HepG2 (cell line): Measurements from ENCODE around the gene PLB1. TPM values are rescaled to one million over a fixed set of nuclear protein-coding genes. Genes with fewer than 3 reads are reported as not detected.
A peak's percentile ranks its signal among the peaks of the same experiment; 100 is the strongest.

Source experiments
- BCL3 ChIP-seq: sonication (generic); formaldehyde crosslinking; IDR thresholded peaks from 2 replicates; pipeline ENCODE4 v1.5.1; 2020; ENCODE audit warnings: mild to moderate bottlenecking, missing genetic modification reagents, moderate library complexity
- FOXA1 ChIP-seq, 2 experiments: fragments of 450-650 bp in 1 of 2; sonication (generic) in 1 of 2; formaldehyde crosslinking in 1 of 2; IDR thresholded peaks; 2 replicates each; pipeline versions ENCODE4 v1.4.0 to v1.6.1; 2016 to 2020; ENCODE audit warnings: missing genetic modification reagents in 1 of 2
- FOXK1 ChIP-seq: sonication (generic); formaldehyde crosslinking; IDR thresholded peaks from 2 replicates; pipeline ENCODE4 v1.4.0; 2020; ENCODE audit warnings: low read depth, missing genetic modification reagents, borderline replicate concordance
- MAF1 ChIP-seq: sonication (generic); formaldehyde crosslinking; IDR thresholded peaks from 2 replicates; pipeline ENCODE4 v1.5.0; 2020; ENCODE audit warnings: missing genetic modification reagents, borderline replicate concordance
- MEF2D ChIP-seq: sonication (generic); formaldehyde crosslinking; IDR thresholded peaks from 2 replicates; pipeline ENCODE4 v1.5.1; 2020; ENCODE audit warnings: mild to moderate bottlenecking, missing genetic modification reagents
- PAXIP1 ChIP-seq: sonication (generic); formaldehyde crosslinking; conservative IDR thresholded peaks from 2 replicates; pipeline ENCODE4 v1.4.0; 2020; ENCODE audit warnings: mild to moderate bottlenecking, missing genetic modification reagents, moderate library complexity
- POGZ ChIP-seq: sonication (generic); formaldehyde crosslinking; IDR thresholded peaks from 2 replicates; pipeline ENCODE4 v1.4.0; 2020; ENCODE audit warnings: mild to moderate bottlenecking, missing genetic modification reagents
- RXRB ChIP-seq: IDR thresholded peaks from 2 replicates; pipeline ENCODE4 v1.6.1; 2016; ENCODE audit warnings: borderline replicate concordance, missing genetic modification reagents, missing compliant biosample characterization
- SALL1 ChIP-seq: sonication (generic); formaldehyde crosslinking; IDR thresholded peaks from 2 replicates; pipeline ENCODE4 v1.8.0; 2022; ENCODE audit warnings: mild to moderate bottlenecking, missing genetic modification reagents
- SKIL ChIP-seq: sonication (generic); formaldehyde crosslinking; IDR thresholded peaks from 2 replicates; pipeline ENCODE4 v1.8.0; 2022; ENCODE audit warnings: missing genetic modification reagents, mild to moderate bottlenecking, moderate library complexity, borderline replicate concordance
- ZBTB2 ChIP-seq: sonication (generic); formaldehyde crosslinking; IDR thresholded peaks from 2 replicates; pipeline ENCODE4 v1.8.0; 2022; ENCODE audit warnings: low read depth, missing genetic modification reagents
- ZKSCAN8 ChIP-seq: IDR thresholded peaks from 2 replicates; pipeline ENCODE4 v1.6.1; 2016; ENCODE audit warnings: borderline replicate concordance, missing genetic modification reagents, missing compliant biosample characterization
- ZNF44 ChIP-seq: sonication (generic); formaldehyde crosslinking; IDR thresholded peaks from 2 replicates; pipeline ENCODE4 v1.5.1; 2020; ENCODE audit warnings: mild to moderate bottlenecking, missing genetic modification reagents
- ZNF770 ChIP-seq: sonication (generic); formaldehyde crosslinking; IDR thresholded peaks from 2 replicates; pipeline ENCODE4 v1.5.0; 2020; ENCODE audit warnings: mild to moderate bottlenecking, missing genetic modification reagents
- ZNF788 ChIP-seq: sonication (generic); formaldehyde crosslinking; IDR thresholded peaks from 2 replicates; pipeline ENCODE4 v1.5.0; 2020; ENCODE audit warnings: mild to moderate bottlenecking, missing genetic modification reagents, borderline replicate concordance
- polyA plus RNA-seq, 8 experiments: library from polyadenylated mRNA; depleted of rRNA in 3 of 8; stranded (reverse) in 7 of 8; unstranded in 1 of 8; fragments of >200 nt; fragmentation: Illumina TruSeq in 4 of 8; extraction: Trizol in 4 of 8; gene quantifications; 2 replicates each; pipeline versions ENCODE4 v1.2.1 to v1.2.3, GENCODE V29; 2011 to 2016; ENCODE audit warnings: low read depth in 4 of 8, missing spikeins in 1 of 8, mixed read lengths in 1 of 8; ENCODE audit not compliant: insufficient read depth in 1 of 8
- total RNA-seq, 5 experiments: library from RNA; depleted of rRNA; stranded (reverse); fragments of >200 nt; fragmentation: Illumina TruSeq; extraction: Trizol; gene quantifications; 2 replicates each; pipeline ENCODE4 v1.2.3, GENCODE V29; 2016; ENCODE audit warnings: low read depth in 1 of 5

The PLB1 gene
- total and polyA plus RNA-seq, 2 of the 13 experiments (the other 11 are each of a cell fraction or from before 2014, with no cell fraction given): 0.20 to 1.8 TPM

- TF ChIP-seq PAXIP1 (CRISPR knock-in tag) (peak; percentile 85), SALL1 (peak; percentile 82), ZBTB2 (0 out of 2 replicates have a peak, but pooled peaks have one; percentile 28), FOXA1 (IDR thresholded peaks at IDR 0.05) (no peak), FOXA1 (CRISPR knock-in tag; IDR thresholded peaks at IDR 0.05) (peak; percentile 35; the same call in 1 of the 2 replicates), RXRB (CRISPR knock-in tag) (peak; percentile 74), ZKSCAN8 (CRISPR knock-in tag) (no peak), POGZ (CRISPR knock-in tag) (0 out of 2 replicates have a peak, but pooled peaks have one; percentile 55), ZNF770 (CRISPR knock-in tag) (0 out of 2 replicates have a peak, but pooled peaks have one; percentile 34), MAF1 (CRISPR knock-in tag) (no peak), SKIL (CRISPR knock-in tag) (peak; percentile 62), MEF2D (CRISPR knock-in tag) (peak; percentile 73; the same call in 1 of the 2 replicates), ZNF788 (CRISPR knock-in tag) (peak; percentile 87; the same call in 1 of the 2 replicates), ZNF44 (CRISPR knock-in tag) (peak; percentile 88; the same call in 1 of the 2 replicates), BCL3 (CRISPR knock-in tag) (peak; percentile 68; the same call in 1 of the 2 replicates), FOXK1 (CRISPR knock-in tag) (peak; percentile 61; the same call in 1 of the 2 replicates)
Measured at GRCh38 chr2:28621172-28622100, 125.6 kb downstream of the PLB1 start (continued).
